H1 (cell line): Measurements from ENCODE around the gene EIF4E1B. TPM values are rescaled to one million over a fixed set of nuclear protein-coding genes. Genes with fewer than 3 reads are reported as not detected.

ENCODE experiments used
- CTCF ChIA-PET: fragments of 300-600 bp; sonication (Branson Sonifier 250); formaldehyde crosslinking; loops from one replicate; lab custom pipeline; 2021; ENCODE audit not compliant: partially characterized antibody; lab: Charles Lee
- POLR2A ChIA-PET: fragments of 300-600 bp; sonication (Branson Sonifier 250); formaldehyde crosslinking; loops from one replicate; lab custom pipeline; 2021; ENCODE audit warnings: inconsistent platforms; ENCODE audit not compliant: partially characterized antibody; lab: Charles Lee
- DNase-seq, 2 experiments: peaks; one replicate each; pipeline versions ENCODE4 v3.0.0 to v3.0.0-alpha.2; 2010 to 2022; ENCODE audit warnings: low spot score in 2 of 2, low read depth in 1 of 2, mixed read lengths in 1 of 2
- FAIRE-seq: peaks from 2 replicates; lab custom pipeline; 2011; peaks lifted over from hg19 to GRCh38; lab: Jason Lieb, UNC
- H2AFZ ChIP-seq: 2 replicates; pipeline ENCODE4 v1.8.1; 2012; ENCODE audit warnings: low read length, inconsistent platforms
- H2AK5ac ChIP-seq: 2 replicates; pipeline ENCODE4 v1.6.1; 2013; ENCODE audit warnings: low read depth, low read length
- H2BK120ac ChIP-seq: replicated peaks from 2 replicates; pipeline ENCODE3; 2013; ENCODE audit warnings: low read depth, low read length, inconsistent platforms
- H2BK12ac ChIP-seq: 2 replicates; pipeline ENCODE4 v1.6.1; 2013; ENCODE audit warnings: low read depth, low read length
- H2BK15ac ChIP-seq: 2 replicates; pipeline ENCODE4 v1.6.1; 2013; ENCODE audit warnings: low read length
- H2BK20ac ChIP-seq: 2 replicates; pipeline ENCODE4 v1.6.1; 2013; ENCODE audit warnings: low read length
- H2BK5ac ChIP-seq: 2 replicates; pipeline ENCODE4 v1.6.1; 2013; ENCODE audit warnings: low read depth, low read length
- H3K14ac ChIP-seq: 2 replicates; pipeline ENCODE4 v1.6.1; 2013; ENCODE audit warnings: inconsistent platforms; ENCODE audit not compliant: insufficient read length
- H3K18ac ChIP-seq: 2 replicates; pipeline ENCODE4 v1.6.1; 2013; ENCODE audit warnings: low read length; ENCODE audit errors: extremely low read depth
- H3K23ac ChIP-seq: 2 replicates; pipeline ENCODE4 v1.6.1; 2013; ENCODE audit warnings: inconsistent platforms; ENCODE audit not compliant: insufficient read length
- H3K23me2 ChIP-seq: 2 replicates; pipeline ENCODE4 v1.6.1; 2013; ENCODE audit warnings: low read depth, low read length
- H3K27ac ChIP-seq: 2 replicates; pipeline ENCODE4 v1.6.1; 2011; ENCODE audit warnings: low read depth, low read length, inconsistent platforms
- H3K27me3 ChIP-seq, 4 experiments: replicated peaks in 1 of 4; 1 replicate in 1 of 4; 2 replicates in 3 of 4; pipeline versions ENCODE4 v1.6.1 to v1.8.1; 2011 to 2013; ENCODE audit warnings: low read length in 3 of 4, mild to moderate bottlenecking in 3 of 4, inconsistent platforms in 2 of 4, mixed read lengths in 2 of 4, moderate library complexity in 1 of 4; ENCODE audit not compliant: control insufficient read depth in 3 of 4, insufficient read depth in 3 of 4; ENCODE audit errors: extremely low read depth in 1 of 4
- H3K36me3 ChIP-seq, 4 experiments: 2 replicates each; pipeline versions ENCODE4 v1.6.1 to v1.8.1; 2011 to 2013; ENCODE audit warnings: mild to moderate bottlenecking in 4 of 4, low read length in 3 of 4, moderate library complexity in 2 of 4, control low read depth in 1 of 4, inconsistent platforms in 1 of 4; ENCODE audit not compliant: insufficient read depth in 4 of 4, control insufficient read depth in 2 of 4
- H3K4ac ChIP-seq: replicated peaks from 2 replicates; pipeline ENCODE3; 2013; ENCODE audit warnings: low read length, low read depth, mixed read lengths, inconsistent platforms; ENCODE audit not compliant: insufficient read length
- H3K4me1 ChIP-seq, 4 experiments: replicated peaks in 1 of 4; 1 replicate in 1 of 4; 2 replicates in 3 of 4; pipeline versions ENCODE4 v1.6.1 to v1.8.1; 2011 to 2013; ENCODE audit warnings: low read length in 3 of 4, inconsistent platforms in 2 of 4, mixed read lengths in 1 of 4; ENCODE audit not compliant: insufficient read depth in 4 of 4, control insufficient read depth in 3 of 4
- H3K4me2 ChIP-seq, 2 experiments: 2 replicates each; pipeline versions ENCODE4 v1.6.1 to v1.8.1; 2011 to 2013; ENCODE audit warnings: low read depth in 2 of 2, low read length in 2 of 2, control low read depth in 1 of 2, inconsistent platforms in 1 of 2, mild to moderate bottlenecking in 1 of 2; ENCODE audit not compliant: insufficient read depth in 1 of 2
- H3K4me3 ChIP-seq, 4 experiments: fragments of 200-600, 300-600 bp in 1 of 4; sonication (generic), shearing (Covaris generic), sonication (Bioruptor Twin) in 1 of 4; 2 replicates each; pipeline versions ENCODE4 v1.5.1 to v1.8.1; 2011 to 2016; ENCODE audit warnings: low read length in 4 of 4, low read depth in 3 of 4, control low read depth in 2 of 4, inconsistent platforms in 2 of 4, mild to moderate bottlenecking in 2 of 4, mixed read lengths in 1 of 4, moderate library complexity in 1 of 4; ENCODE audit not compliant: insufficient read depth in 2 of 4; ENCODE audit errors: extremely low read depth in 1 of 4
- H3K56ac ChIP-seq: replicated peaks from 2 replicates; pipeline ENCODE3; 2013; ENCODE audit warnings: low read depth, mild to moderate bottlenecking, mixed read lengths, low read length, inconsistent platforms; ENCODE audit not compliant: insufficient read length
- H3K79me1 ChIP-seq: 2 replicates; pipeline ENCODE4 v1.6.1; 2013; ENCODE audit warnings: low read depth, low read length, control low read depth
- H3K79me2 ChIP-seq, 2 experiments: 2 replicates each; pipeline versions ENCODE4 v1.6.1 to v1.8.1; 2012 to 2013; ENCODE audit warnings: low read length in 2 of 2, mild to moderate bottlenecking in 2 of 2, inconsistent platforms in 1 of 2; ENCODE audit not compliant: insufficient read depth in 2 of 2, control insufficient read depth in 1 of 2
- H3K9ac ChIP-seq, 4 experiments: replicated peaks in 1 of 4; 1 replicate in 1 of 4; 2 replicates in 3 of 4; pipeline versions ENCODE4 v1.6.1 to v1.8.1; 2011 to 2013; ENCODE audit warnings: low read depth in 3 of 4, low read length in 3 of 4, control low read depth in 2 of 4, mild to moderate bottlenecking in 2 of 4, moderate library complexity in 2 of 4, inconsistent platforms in 1 of 4; ENCODE audit errors: extremely low read depth in 1 of 4
- H3K9me3 ChIP-seq, 2 experiments: 2 replicates each; pipeline versions ENCODE4 v1.6.1 to v1.8.1; 2012 to 2013; ENCODE audit warnings: mild to moderate bottlenecking in 2 of 2, moderate library complexity in 2 of 2, control low read depth in 1 of 2, inconsistent platforms in 1 of 2, low read depth in 1 of 2, low read length in 1 of 2, mixed read lengths in 1 of 2; ENCODE audit not compliant: insufficient read depth in 2 of 2
- H4K20me1 ChIP-seq, 2 experiments: replicated peaks in 1 of 2; 2 replicates each; pipeline versions ENCODE3 to v1.8.1; 2011 to 2013; ENCODE audit warnings: inconsistent platforms in 2 of 2, low read length in 2 of 2, mild to moderate bottlenecking in 1 of 2; ENCODE audit not compliant: insufficient read depth in 2 of 2, control insufficient read depth in 1 of 2
- H4K5ac ChIP-seq: 2 replicates; pipeline ENCODE4 v1.6.1; 2013; ENCODE audit warnings: low read length, low read depth, mixed read lengths, inconsistent platforms; ENCODE audit not compliant: insufficient read length
- H4K8ac ChIP-seq: 2 replicates; pipeline ENCODE4 v1.8.0; 2013; ENCODE audit warnings: mild to moderate bottlenecking, moderate library complexity, low read length, inconsistent platforms; ENCODE audit not compliant: insufficient read depth; ENCODE audit errors: extremely low read depth
- H4K91ac ChIP-seq: replicated peaks from 2 replicates; pipeline ENCODE3; 2013; ENCODE audit warnings: low read length, mixed read lengths, inconsistent platforms; ENCODE audit not compliant: insufficient read length
- GABPA ChIP-seq: IDR thresholded peaks from 2 replicates; pipeline ENCODE4 v1.6.1; 2011; ENCODE audit warnings: mild to moderate bottlenecking, low read length, moderate library complexity, borderline replicate concordance; ENCODE audit not compliant: insufficient read depth
- JUND ChIP-seq: IDR thresholded peaks from 2 replicates; pipeline ENCODE4 v1.6.1; 2011; ENCODE audit warnings: mild to moderate bottlenecking, improper control_type of control experiment, low read length
- NRF1 ChIP-seq: IDR thresholded peaks from 2 replicates; pipeline ENCODE4 v1.6.1; 2011; ENCODE audit warnings: mild to moderate bottlenecking, low read depth, low read length, improper control_type of control experiment
- SP2 ChIP-seq: IDR thresholded peaks from 2 replicates; pipeline ENCODE4 v1.6.1; 2012; ENCODE audit warnings: mild to moderate bottlenecking, low read length, inconsistent platforms
- TCF12 ChIP-seq: IDR thresholded peaks from 2 replicates; pipeline ENCODE4 v1.6.1; 2011; ENCODE audit warnings: low read depth, mild to moderate bottlenecking, low read length
- WGBS, 2 experiments: shearing (Covaris generic) in 1 of 2; methylation state at CpG; one replicate each; pipeline versions ENCODE4 v1.1.6 to v1.1.7; 2013 to 2015; ENCODE audit warnings: low lambda C conversion rate in 2 of 2, mixed read lengths in 2 of 2, inconsistent platforms in 1 of 2, low coverage in 1 of 2, missing lambda C conversion rate in 1 of 2; ENCODE audit not compliant: insufficient replicate concordance in 2 of 2, insufficient coverage in 1 of 2, insufficient read length in 1 of 2; ENCODE audit errors: extremely low coverage in 1 of 2, missing lambda C conversion rate in 1 of 2; 5-methylcytosine and 5-hydroxymethylcytosine counted together
- polyA plus RNA-seq, 7 experiments: library from polyadenylated mRNA; depleted of rRNA in 3 of 7; stranded (reverse) in 5 of 7; unstranded in 2 of 7; fragments of >200 nt in 5 of 7; fragments of 200-250 nt in 2 of 7; gene quantifications; 1 replicate in 5 of 7; 2 replicates in 1 of 7; 4 replicates in 1 of 7; pipeline versions ENCODE4 v1.2.1 to v1.2.3, GENCODE V29; 2011 to 2013; ENCODE audit warnings: missing spikeins in 2 of 7, mixed read lengths in 2 of 7
- total RNA-seq: library from RNA; stranded (reverse); fragmentation: NEBNext Ultra II Directional; extraction: Animal tissue kit (Norgen Biotek cat#: 25700); gene quantifications from 2 replicates; pipeline ENCODE4 v1.2.1, GENCODE V29; 2021

The EIF4E1B gene
- total and polyA plus RNA-seq, 2 of the 8 experiments (the other 6 are each of a cell fraction or from before 2014, with no cell fraction given), result 0.97 to 1.3 TPM

DNA sequence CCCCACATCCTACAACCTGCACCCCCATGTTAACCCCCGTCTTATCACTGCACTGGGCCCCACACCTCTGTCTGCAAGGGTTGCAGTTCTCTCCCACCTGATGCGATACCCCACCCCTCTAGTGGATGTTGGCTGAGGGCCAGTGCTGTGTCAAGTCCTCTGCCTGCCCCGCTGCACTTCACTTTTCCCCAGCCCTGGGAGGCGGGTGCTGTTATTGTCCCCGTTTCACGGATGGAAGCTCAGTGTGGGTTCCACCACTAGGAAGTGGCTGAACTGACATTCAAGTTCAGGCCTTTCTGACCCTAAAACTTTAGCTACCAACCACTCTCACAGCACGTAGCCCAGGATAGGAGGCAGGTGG lies 3.6 kb upstream of the EIF4E1B start:
- Histone ChIP-seq H2AK5ac (no peak overlapping the region), H4K8ac (no peak overlapping the region), H4K5ac (no peak overlapping the region), H3K23ac (no peak overlapping the region), H2BK15ac (no peak overlapping the region), H3K23me2 (peaks cover 16% of the 10 kb centered on the region), H3K4me1 (peaks cover 7 to 30% (median 11%) of the 10 kb centered on the region in 4 experiments)
- WGBS, 2 experiments, result 93% methylated on average over 7 of the region's 7 CpGs; no CpG with 5 or more reads in 1 of the 2 experiments
- TF ChIP-seq NRF1, result no peak
- TF ChIP-seq SP2, result no peak
- no peak for TF ChIP-seq JUND
- no peak for TF ChIP-seq GABPA
- no peak for TF ChIP-seq TCF12
- TF ChIP-seq, all 59 proteins: peak for 0
- peaks cover 0 to 4% of the 10 kb centered on the region in 2 experiments for H4K20me1 ChIP-seq
- H4K91ac ChIP-seq, result no peak overlapping the region
- ChIA-PET POLR2A (interaction anchor here (0.6 kb wide), 1 partner anchor 101 kb away, joined by 4 read pairs; no protein-coding TSS in a partner anchor), CTCF (interaction anchor here (1.6 to 1.9 kb wide), 2 partner anchors 30 to 48 kb away, joined by 5 to 7 read pairs; no protein-coding TSS in a partner anchor)
- H2BK5ac ChIP-seq, result no peak overlapping the region
- H3K4me3 ChIP-seq, result no peak overlapping the region
- no peak overlapping the region for H3K18ac ChIP-seq
- H3K9me3 ChIP-seq, result no peaks in the 10 kb centered on the region
- H2AFZ ChIP-seq, result no peak overlapping the region
- H3K4me2 ChIP-seq, result no peak overlapping the region
- H3K14ac ChIP-seq, result no peak overlapping the region
- H3K79me2 ChIP-seq, result no peaks in the 10 kb centered on the region
- no peaks in the 10 kb centered on the region for H3K36me3 ChIP-seq
- H3K27me3 ChIP-seq, result peaks cover 3 to 39% (median 33%) of the 10 kb centered on the region in 4 experiments
- no peak overlapping the region; the same call in 1 of the 2 replicates for H3K27ac ChIP-seq
- no peaks in the 10 kb centered on the region for H3K79me1 ChIP-seq
- H2BK120ac ChIP-seq, result no peak overlapping the region
- FAIRE-seq, result no peak
- no peak overlapping the region for H2BK20ac ChIP-seq
- no peak overlapping the region for H2BK12ac ChIP-seq
- H3K56ac ChIP-seq, result no peak overlapping the region
- no peak overlapping the region for H3K4ac ChIP-seq
- no peak overlapping the region; a peak in 1 of 7 replicates for H3K9ac ChIP-seq
- DNase-seq, result no peak
